HPDE6-E6E7 (cell line): ENCODE measurements around the gene ACTR2.
A peak's percentile ranks its signal among the peaks of the same experiment; 100 is the strongest.
"Not testable (repeated sequence)": the region's sequence is repeated elsewhere in the genome, so short reads cannot be mapped to it uniquely, and the experiment has no call there.

Source experiments
- DNase-seq: peaks from one replicate; pipeline ENCODE4 v3.0.0; 2011; ENCODE audit warnings: missing footprints; ENCODE audit errors: extremely low spot score

Gene ACTR2

GRCh38 chr2:65313126-65313953 is 85.7 kb downstream of the ACTR2 start:
- no peak for DNase-seq

GRCh38 chr2:65313954-65314256 is 86.3 kb downstream of the ACTR2 start:
- DNase-seq, result no peak

- no peak for DNase-seq
Observed at GRCh38 chr2:65314801-65315441, 87.3 kb downstream of the ACTR2 start.

GRCh38 chr2:65316072-65316471 is 88.4 kb downstream of the ACTR2 start:
- DNase-seq, result peak; percentile 78

- not testable (repeated sequence) for DNase-seq
Observed at GRCh38 chr2:65317351-65317750, 89.7 kb downstream of the ACTR2 start.

- DNase-seq, result no peak
Observed at GRCh38 chr2:65317841-65318240, 90.2 kb downstream of the ACTR2 start.

- no peak for DNase-seq
Observed at GRCh38 chr2:65319072-65319673, 91.5 kb downstream of the ACTR2 start.

GRCh38 chr2:65319674-65320041 is 92.0 kb downstream of the ACTR2 start:
- DNase-seq, result no peak

GRCh38 chr2:65320042-65320725 is 92.6 kb downstream of the ACTR2 start:
- DNase-seq, result peak; percentile 66
